Activated naive CD4-positive, alpha-beta T cell (primary cell): Measurements from ENCODE around the gene GGA3.
"Not testable (repeated sequence)": the region's sequence is repeated elsewhere in the genome, so short reads cannot be mapped to it uniquely, and the experiment has no call there.

Experiments used
- DNase-seq, 4 experiments: peaks; one replicate each; lab custom pipeline; 2025; lab: John Stamatoyannopoulos, UW

GGA3 gene

GRCh38 chr17:75261336-75262111, at the start of gene GGA3, which contains the start of gene MRPS7:
TSS of gene GGA3 (minus strand) at chr17:75261606. CDS start at chr17:75261587, 19 bp downstream.
TSS of gene MRPS7 (plus strand) at chr17:75261879. CDS start at chr17:75261901, 22 bp downstream.
- peak; percentile 88 to 97 (median 95) for DNase-seq

- no peak for DNase-seq
Measured at GRCh38 chr17:75308732-75309629, 47.6 kb upstream of the GGA3 start.

- DNase-seq = no peak
Measured at GRCh38 chr17:75307957-75308731, 46.7 kb upstream of the GGA3 start.

DNA sequence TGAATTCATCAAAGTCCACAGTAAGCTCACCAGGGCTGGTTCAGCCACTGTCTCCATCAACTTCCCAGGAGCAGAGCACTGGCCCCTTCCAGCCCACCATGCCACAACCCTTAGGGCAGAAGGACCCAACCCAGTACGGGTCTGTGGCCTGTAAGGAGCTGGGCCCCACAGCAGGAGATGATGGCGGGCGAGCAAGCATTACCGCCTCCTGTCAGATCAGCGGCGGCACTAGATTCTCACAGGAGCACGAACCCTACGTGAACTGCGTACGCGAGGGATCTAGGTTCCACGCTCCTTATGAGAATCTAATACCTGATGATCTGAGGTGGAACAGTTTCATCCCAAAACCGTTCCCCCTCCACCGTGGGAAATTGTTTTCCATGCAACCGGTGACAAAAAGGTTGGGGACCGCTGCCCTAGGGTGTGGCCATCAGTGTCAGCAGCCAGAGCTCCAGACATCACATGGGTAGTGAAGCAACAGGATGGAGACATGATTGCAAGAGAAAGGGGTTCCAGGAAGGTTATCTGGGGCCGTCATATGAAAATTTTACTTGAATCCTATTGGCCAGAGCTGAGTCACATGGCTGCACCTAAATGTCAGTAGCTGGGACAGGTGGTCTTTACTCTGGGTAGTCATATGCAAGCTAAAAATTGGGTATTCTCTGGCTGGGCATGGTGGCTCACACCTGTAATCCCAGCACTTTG, 40.2 kb upstream of the GGA3 start:
- DNase-seq = no peak

DNA sequence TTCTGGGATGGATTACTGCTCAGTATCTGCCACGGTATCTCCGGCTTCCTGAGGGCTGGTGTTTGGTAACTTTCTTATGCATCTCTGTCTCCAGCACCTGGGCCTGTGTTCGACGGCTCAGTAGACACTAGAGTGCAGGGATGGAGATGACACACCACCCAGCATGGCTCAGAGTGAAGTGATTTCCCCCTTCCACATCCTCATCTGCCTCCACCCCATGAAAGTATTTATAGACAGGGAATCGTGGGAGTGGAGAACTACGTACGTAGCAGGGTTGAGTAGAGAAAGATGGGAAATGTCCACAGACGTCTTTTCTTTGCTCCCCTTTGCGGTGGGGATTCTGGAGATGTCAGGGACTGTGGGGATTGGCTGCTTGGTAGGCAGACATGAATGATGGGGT, 39.6 kb upstream of the GGA3 start:
- no peak for DNase-seq

GRCh38 chr17:75300280-75300679, 38.9 kb upstream of the GGA3 start:
- no peak for DNase-seq

DNA sequence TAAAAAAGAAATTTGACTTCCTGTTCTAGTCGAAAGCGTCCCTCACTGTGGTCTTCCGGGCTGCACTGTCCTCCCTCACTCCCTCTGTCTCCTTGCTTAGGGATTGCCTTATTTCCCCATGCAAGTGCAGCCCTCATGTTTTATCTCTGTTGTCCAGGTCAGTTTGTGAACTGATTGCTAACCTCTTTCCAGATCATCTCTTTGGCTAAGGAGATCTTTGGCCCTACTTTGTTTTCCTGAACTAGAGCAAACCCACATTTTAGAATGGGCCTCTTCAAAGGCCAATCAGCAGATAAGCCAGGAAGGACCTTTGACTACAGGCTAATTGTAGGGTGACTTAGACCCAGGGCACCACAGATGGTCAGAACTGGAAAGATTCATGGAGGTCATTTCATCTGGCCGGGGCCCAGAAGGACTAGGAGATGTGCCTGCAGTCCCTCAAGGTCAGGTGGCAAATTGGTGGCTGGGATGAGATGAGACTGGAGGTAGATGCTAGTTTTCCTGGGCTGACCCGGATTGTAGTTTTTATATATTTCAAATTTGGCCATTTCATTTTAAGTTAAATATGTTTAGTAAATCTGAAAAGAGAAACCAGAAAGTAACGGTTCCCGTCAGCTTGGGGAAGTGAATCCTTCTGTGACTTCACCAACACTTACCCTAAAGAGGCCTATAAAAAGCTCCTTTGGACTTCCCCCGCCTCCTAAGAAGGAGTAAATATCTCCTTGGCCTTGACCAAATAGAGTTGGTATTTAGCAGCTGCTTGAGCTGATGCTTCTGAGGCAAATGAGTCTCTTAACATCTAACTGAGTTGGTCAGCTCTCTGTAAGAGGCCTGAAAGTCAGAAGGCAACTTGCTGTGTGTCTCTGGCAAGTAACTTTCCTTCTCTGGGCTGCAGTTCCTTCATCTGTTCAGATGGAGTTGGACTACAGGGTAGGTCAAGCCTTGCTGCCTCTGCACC, 34.1 kb upstream of the GGA3 start:
- DNase-seq = no peak

DNA sequence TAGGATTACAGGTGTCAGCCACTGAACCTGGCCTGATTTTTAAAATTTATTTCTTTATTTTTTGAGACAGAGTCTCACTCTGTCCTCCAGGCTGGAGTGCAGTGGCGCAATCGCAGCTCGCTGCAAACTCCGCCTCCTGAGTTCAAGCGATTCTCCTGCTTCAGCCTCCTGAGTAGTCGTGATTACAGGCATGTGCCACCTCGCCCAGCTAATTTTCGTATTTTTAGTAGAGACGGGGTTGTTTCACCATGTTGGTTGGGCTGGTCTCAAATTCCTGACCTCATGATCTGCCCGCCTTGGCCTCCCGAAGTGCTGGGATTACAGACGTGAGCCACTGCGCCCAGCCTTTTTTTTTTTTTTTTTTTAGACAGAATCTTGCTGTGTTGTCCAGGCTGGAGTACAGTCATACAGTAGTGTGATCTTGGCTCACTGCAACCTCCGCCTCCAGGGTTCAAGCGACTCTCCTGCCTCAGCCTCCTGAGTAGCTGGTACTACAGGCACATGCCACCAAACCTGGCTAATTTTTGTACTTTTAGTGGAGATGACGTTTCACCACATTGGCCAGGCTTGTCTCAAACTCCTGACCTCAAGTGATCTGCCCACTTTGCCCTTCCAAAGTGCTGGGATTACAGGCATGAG, 31.5 kb upstream of the GGA3 start:
- DNase-seq = not testable (repeated sequence)

- peak in 3 of 4 experiments; percentile 28 to 65 (median 39) for DNase-seq
Measured at GRCh38 chr17:75289832-75290337, 28.5 kb upstream of the GGA3 start.

GRCh38 chr17:75289115-75289831, 27.9 kb upstream of the GGA3 start, which contains the start of gene SLC25A19:
TSS of gene SLC25A19 (minus strand) at chr17:75289433. CDS start at chr17:75286764, 2,669 bp downstream.
- DNase-seq = peak; percentile 87 to 93 (median 90)

- DNase-seq = peak in 1 of 4 experiments; percentile 35
Measured at GRCh38 chr17:75288770-75289114, 27.3 kb upstream of the GGA3 start.

DNA sequence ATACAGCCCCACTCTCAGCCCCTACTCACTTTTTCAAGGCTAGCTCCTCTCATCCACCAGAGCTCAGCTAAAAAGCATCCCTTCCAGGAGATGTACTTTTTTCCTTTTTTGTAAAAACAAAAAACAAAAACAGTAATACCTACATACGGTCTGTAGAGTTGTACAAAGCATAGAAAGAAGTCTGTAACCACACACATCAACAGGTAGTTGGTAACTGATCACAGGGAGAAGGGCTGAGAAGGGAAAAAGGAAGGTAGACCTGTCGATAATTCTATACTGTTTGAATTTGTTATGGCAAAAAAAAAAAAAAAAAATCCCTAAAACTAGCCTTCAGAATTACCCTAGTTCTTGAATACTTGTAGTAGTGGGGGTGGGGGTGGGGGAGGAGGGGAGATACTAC, 27.0 kb upstream of the GGA3 start:
- no peak for DNase-seq

GRCh38 chr17:75287221-75287620, 25.8 kb upstream of the GGA3 start:
- no peak for DNase-seq

- no peak for DNase-seq
Measured at GRCh38 chr17:75285123-75285522, 23.7 kb upstream of the GGA3 start.

DNA sequence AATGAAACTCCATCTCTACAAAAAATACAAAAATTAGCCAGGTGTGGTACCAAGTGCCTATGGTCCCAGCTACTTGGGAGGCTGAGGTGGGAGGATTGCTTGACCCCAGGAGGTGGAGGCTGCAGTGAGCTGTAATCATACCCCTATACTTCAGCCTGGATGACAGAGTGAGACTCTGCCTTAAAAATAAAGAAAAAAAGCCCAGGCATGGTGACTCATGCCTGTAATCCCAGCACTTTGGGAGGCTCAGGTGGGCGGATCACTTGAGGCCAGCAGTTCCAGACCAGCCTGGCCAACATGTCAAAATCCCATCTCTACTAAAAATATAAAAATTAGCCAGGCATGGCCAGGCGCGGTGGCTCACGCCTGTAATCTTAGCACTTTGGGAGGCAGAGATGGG, 18.8 kb upstream of the GGA3 start:
- not testable (repeated sequence) for DNase-seq

GRCh38 chr17:75277664-75278071, 16.3 kb upstream of the GGA3 start:
- DNase-seq = no peak

DNA sequence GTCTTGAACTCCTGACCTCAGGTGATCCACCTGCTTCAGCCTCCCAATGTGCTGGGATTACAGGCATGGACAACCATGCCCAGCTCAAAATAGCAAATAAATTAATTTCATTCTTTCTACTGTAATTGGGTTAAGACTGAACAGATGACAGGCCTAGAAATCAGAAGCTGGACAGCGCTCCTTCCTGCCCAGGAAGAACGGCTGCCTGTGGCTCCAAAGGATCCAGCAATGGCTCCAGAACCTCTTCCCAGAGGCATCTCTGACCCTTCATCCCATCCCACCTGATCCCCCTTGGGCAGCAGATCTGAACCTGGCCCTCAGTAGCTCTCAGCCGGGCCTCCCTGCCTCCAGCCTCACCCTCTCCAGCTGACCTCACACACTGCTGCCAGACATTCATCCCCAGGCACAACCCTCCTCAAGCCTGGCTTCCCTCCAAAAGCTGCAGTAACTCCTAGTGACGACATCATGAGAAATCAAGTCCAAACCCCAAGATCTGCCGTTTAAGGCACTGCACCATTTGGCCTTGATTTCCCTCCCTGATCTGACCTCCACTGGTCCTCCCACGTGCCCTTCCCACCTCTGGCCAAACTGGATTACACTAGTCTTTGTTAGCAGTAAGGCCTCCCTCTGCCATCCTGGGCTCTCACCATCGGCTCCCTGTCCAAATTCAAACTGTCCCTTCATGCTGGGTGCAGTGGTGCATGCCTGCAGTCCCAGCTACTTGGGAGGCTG, 12.7 kb upstream of the GGA3 start:
- DNase-seq = no peak

- no peak for DNase-seq
Measured at GRCh38 chr17:75272848-75273184, 11.4 kb upstream of the GGA3 start.
